Nephron progenitor cell (in vitro differentiated cells): ENCODE measurements around the gene CAMKMT.

ENCODE experiments used
- DNase-seq: peaks from one replicate; pipeline ENCODE4 v3.0.0; 2021
- H3K27ac Mint-ChIP-seq: 2 replicates; pipeline ENCODE4 v1.8.0; 2021; ENCODE audit warnings: mild to moderate bottlenecking, moderate library complexity, mixed read lengths
- H3K27me3 Mint-ChIP-seq: 2 replicates; pipeline ENCODE4 v1.8.0; 2021; ENCODE audit warnings: mild to moderate bottlenecking, low read depth, mixed read lengths; ENCODE audit not compliant: poor library complexity
- H3K36me3 Mint-ChIP-seq: 2 replicates; pipeline ENCODE4 v1.8.0; 2021; ENCODE audit warnings: low read depth, mixed read lengths
- H3K4me1 Mint-ChIP-seq: 2 replicates; pipeline ENCODE4 v1.8.0; 2021; ENCODE audit warnings: mixed read lengths
- H3K4me3 Mint-ChIP-seq: 2 replicates; pipeline ENCODE4 v1.8.0; 2021; ENCODE audit warnings: mild to moderate bottlenecking, moderate library complexity, mixed read lengths
- H3K9me3 Mint-ChIP-seq: 2 replicates; pipeline ENCODE4 v1.8.0; 2021; ENCODE audit warnings: mild to moderate bottlenecking, moderate library complexity, mixed read lengths
- TF ChIP-seq, protein P1 (sequence below): fragments of 200-600 bp; sonication (generic); IDR thresholded peaks from 2 replicates; pipeline ENCODE4 v1.5.0; 2021; ENCODE audit warnings: antibody characterized with exemption

The CAMKMT gene

DNA sequence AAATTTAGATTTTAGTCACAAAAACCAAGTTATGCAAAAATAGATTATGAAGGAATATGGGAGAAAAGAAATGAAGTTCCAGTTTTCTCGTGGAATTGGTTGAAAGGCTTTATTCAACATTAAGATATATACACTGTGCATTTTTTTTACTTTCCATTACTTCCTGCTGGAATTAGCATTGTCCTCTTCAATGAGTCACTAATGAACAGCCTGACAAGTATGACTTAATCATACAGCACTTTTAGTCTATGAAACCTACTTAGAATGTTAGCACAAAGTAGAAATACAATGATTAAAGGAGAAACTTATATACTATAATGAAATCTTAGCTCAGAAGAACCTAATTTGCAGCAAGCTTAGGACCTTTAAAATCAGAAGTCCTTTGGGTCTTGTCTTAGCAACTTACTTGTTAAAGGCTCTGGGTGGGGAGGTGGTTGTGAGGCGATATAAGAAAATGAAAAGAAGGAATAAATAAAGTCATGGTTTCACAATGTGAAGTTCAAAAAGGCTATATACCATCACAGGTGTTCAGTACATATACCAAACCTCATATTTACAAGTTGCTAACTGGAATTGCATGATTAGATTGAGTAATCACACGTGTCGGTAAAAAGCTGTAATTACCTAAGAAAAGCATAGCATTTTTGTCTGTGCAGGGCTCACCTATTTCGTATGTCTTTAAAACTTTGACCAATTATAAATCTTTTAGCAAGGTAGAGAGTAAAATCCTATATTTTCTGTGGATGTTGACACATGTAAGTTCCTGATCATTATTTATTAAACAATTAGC is 236.8 kb downstream of the CAMKMT start:
- peaks cover 24% of the 10 kb centered on the region for H3K9me3 Mint-ChIP-seq
- no peak overlapping the region for H3K4me3 Mint-ChIP-seq
- H3K27ac Mint-ChIP-seq, result no peak overlapping the region
- TF ChIP-seq, protein P1, sequence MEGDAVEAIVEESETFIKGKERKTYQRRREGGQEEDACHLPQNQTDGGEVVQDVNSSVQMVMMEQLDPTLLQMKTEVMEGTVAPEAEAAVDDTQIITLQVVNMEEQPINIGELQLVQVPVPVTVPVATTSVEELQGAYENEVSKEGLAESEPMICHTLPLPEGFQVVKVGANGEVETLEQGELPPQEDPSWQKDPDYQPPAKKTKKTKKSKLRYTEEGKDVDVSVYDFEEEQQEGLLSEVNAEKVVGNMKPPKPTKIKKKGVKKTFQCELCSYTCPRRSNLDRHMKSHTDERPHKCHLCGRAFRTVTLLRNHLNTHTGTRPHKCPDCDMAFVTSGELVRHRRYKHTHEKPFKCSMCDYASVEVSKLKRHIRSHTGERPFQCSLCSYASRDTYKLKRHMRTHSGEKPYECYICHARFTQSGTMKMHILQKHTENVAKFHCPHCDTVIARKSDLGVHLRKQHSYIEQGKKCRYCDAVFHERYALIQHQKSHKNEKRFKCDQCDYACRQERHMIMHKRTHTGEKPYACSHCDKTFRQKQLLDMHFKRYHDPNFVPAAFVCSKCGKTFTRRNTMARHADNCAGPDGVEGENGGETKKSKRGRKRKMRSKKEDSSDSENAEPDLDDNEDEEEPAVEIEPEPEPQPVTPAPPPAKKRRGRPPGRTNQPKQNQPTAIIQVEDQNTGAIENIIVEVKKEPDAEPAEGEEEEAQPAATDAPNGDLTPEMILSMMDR, result no peak
- H3K4me1 Mint-ChIP-seq, result no peaks in the 10 kb centered on the region
- peaks cover 5% of the 10 kb centered on the region for H3K36me3 Mint-ChIP-seq
- peaks cover 3% of the 10 kb centered on the region for H3K27me3 Mint-ChIP-seq
- DNase-seq, result no peak

DNA sequence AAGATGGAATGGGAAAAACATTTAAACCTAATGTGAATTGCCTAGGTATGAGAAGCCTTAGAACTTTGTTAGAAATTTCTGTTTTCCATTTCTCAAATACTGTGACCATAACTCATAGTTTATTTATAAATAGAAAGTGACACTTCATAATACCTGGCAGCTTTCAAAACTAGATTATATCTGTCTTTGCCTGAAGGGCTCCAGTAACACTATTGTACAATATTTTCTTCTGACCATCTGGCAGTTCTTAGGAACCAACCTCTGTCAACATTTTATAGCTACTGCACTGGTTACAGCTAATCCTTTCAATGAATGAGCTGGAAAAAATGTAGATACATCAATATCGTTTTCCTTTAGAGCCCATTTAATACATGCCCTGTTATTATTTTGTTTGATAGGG is 237.4 kb downstream of the CAMKMT start:
- no peak overlapping the region for H3K4me3 Mint-ChIP-seq
- no peak for DNase-seq
- H3K27me3 Mint-ChIP-seq, result peaks cover 3% of the 10 kb centered on the region
- H3K36me3 Mint-ChIP-seq, result peaks cover under 1% of the 10 kb centered on the region
- peaks cover 19% of the 10 kb centered on the region for H3K9me3 Mint-ChIP-seq
- no peaks in the 10 kb centered on the region for H3K4me1 Mint-ChIP-seq
- H3K27ac Mint-ChIP-seq, result no peak overlapping the region
- TF ChIP-seq, protein P1, result no peak

DNA sequence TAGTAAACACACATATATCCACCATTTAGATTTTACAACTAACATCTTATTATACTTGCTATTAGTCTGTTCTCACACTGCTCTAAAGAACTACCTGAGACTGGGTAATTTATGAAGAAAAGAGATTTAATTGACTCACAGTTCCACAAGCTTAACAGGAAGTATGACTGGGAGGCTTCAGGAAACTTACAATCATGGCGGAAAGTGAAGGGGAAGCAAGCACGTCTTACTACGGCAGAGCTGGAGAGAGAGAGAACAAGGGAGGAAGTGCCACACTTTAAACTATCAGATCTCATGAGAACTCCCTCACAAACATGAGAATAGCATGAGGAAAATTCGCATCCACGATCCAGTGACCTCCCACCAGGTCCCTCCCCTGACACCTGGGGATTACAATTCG is 240.7 kb downstream of the CAMKMT start:
- Mint-ChIP-seq H3K4me1 (no peaks in the 10 kb centered on the region), H3K36me3 (no peaks in the 10 kb centered on the region), H3K27me3 (peaks cover 7% of the 10 kb centered on the region), H3K9me3 (no peaks in the 10 kb centered on the region), H3K27ac (no peak overlapping the region), H3K4me3 (no peak overlapping the region)
- DNase-seq, result no peak
- TF ChIP-seq, protein P1, result no peak

DNA sequence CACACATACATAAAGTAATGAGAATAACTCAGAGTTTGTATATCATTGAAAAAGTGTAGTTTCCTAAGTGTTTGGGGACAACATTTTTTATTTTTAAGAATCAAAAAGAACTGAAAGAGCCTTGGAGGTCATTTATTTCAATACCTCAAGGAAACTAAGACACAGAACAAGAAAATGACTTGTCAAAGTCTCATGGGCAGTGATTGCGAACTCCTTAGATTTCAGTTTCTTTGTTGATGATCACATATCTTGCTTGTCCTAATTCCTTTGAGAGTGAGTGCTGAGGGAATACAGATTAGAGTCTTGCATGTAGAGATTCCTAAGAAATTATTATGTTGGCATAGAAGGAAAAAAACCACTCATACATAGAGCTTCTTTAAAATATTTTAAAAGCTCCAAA is 243.8 kb downstream of the CAMKMT start:
- H3K36me3 Mint-ChIP-seq, result no peaks in the 10 kb centered on the region
- peaks cover 7% of the 10 kb centered on the region for H3K27me3 Mint-ChIP-seq
- H3K27ac Mint-ChIP-seq, result no peak overlapping the region
- H3K9me3 Mint-ChIP-seq, result no peaks in the 10 kb centered on the region
- H3K4me1 Mint-ChIP-seq, result no peaks in the 10 kb centered on the region
- no peak overlapping the region for H3K4me3 Mint-ChIP-seq
- DNase-seq, result no peak
- TF ChIP-seq, protein P1, result no peak

DNA sequence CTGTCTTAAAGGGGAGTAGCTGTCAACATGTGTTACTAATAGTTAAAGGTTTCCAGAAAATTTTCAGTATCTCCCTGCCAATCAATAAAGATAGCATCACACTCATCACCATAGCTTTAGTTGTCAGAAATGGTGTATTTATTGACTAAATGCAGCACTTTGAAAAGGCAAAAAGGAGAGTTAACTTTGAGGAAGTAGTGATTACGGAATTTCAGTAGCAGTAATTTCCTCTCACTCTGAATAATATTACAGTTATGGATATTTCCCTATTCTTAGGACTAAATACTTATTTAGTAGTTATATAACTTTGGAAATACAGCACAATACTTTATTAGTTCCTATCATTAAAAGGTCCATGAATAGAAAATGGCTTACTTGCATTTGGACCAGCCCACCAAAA is 250.5 kb downstream of the CAMKMT start:
- TF ChIP-seq, protein P1, result no peak
- no peak overlapping the region for H3K27ac Mint-ChIP-seq
- H3K4me3 Mint-ChIP-seq, result no peak overlapping the region
- peaks cover 6% of the 10 kb centered on the region for H3K27me3 Mint-ChIP-seq
- no peaks in the 10 kb centered on the region for H3K9me3 Mint-ChIP-seq
- no peak for DNase-seq
- no peaks in the 10 kb centered on the region for H3K4me1 Mint-ChIP-seq
- H3K36me3 Mint-ChIP-seq, result no peaks in the 10 kb centered on the region

DNA sequence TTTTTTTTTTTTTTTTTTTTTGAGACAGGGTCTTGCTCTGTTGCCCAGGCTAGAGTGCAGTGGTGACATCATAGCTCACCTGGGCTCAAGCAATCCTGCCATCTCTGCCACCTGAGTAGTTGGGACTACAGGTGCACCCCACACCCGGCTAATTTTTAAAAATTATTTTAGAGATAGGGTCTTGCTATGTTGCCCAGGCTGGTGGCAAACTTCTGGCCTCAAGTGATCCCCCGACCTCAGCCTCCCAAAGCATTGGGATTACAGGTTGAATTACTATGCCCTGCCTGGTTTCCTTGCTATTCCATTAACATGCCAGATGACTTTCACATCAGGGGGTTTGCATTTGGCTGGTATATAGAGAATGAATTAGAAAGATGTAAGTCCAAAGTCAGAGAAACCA is 253.2 kb downstream of the CAMKMT start:
- no peak overlapping the region for H3K27ac Mint-ChIP-seq
- no peaks in the 10 kb centered on the region for H3K9me3 Mint-ChIP-seq
- no peaks in the 10 kb centered on the region for H3K36me3 Mint-ChIP-seq
- H3K4me1 Mint-ChIP-seq, result no peaks in the 10 kb centered on the region
- no peak for DNase-seq
- H3K27me3 Mint-ChIP-seq, result peaks cover 6% of the 10 kb centered on the region
- no peak overlapping the region for H3K4me3 Mint-ChIP-seq
- TF ChIP-seq, protein P1, result no peak
